HG02759 (cell line): Measurements from ENCODE around the gene SLCO4A1.
"Not testable (repeated sequence)": the region's sequence is repeated elsewhere in the genome, so short reads cannot be mapped to it uniquely, and the experiment has no call there.

Experiments
- ATAC-seq: cut with Tn5 transposase; IDR thresholded peaks from one replicate; pipeline ENCODE4 v1.9.1; 2021; ENCODE audit warnings: mild to moderate bottlenecking, moderate library complexity; ENCODE audit not compliant: unreplicated experiment

The SLCO4A1 gene

DNA sequence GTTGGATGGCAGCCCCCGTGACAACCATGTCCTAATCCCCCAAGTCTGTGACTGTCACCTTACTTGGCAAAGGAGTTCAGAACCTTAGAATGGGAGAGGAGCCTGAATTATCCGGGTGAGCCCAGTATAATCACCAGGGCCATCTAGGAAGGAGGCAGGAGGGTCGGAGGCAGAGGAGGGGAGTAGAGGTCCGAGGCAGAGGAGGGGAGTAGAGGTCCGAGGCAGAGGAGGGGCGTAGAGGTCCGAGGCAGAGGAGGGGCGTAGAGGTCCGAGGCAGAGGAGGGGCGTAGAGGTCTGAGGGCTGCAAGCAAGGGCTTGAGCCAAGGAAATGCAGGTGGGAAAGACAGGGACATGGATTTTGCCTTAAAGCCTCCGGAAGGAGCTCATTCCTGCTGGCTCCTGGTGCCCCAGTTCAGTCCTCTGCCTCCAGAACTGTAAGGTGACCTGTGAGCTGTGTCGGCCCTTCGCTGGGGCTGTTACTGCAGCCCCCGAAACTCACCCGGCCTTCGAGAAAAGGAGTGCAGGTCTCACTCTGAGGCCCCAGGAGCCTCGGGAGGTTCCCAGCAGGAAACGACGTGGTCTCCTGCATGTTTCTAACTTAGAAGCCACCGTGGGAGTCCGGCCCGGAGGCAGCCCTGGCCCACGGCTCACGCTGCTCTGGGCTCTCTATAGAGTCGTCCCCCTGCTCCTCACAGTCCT is 20.0 kb upstream of the SLCO4A1 start:
- ATAC-seq, result no peak

DNA sequence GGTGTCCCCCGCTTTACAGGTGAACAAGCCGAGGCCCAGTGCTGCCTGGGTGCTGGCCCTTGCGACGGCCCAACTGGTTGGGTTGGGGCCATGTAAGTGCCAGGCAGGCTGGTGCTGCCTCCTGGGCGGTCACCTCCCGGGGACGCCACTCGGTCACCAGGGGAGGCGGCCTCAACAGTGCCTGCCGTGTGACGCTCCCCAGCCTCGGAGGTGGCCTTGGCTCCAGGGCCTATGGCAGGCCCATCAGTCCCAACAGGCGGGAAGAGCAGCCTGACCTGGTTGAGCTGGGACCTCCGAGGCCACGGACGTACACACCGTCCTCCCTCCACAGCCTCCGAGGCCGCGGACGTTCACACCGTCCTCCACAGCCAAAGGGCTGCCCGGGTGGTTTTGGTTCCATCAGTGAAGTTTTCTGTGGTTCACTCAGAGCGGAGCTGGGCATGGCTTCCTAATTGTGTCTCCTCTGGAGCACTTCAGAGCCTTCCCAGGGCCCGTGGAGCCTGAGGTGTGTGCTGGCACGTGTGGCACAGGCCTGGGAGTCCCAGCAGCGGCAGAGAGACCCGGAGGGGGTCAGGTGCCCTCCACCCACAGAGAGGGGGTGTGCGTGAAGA is 19.3 kb upstream of the SLCO4A1 start:
- ATAC-seq, result no peak

DNA sequence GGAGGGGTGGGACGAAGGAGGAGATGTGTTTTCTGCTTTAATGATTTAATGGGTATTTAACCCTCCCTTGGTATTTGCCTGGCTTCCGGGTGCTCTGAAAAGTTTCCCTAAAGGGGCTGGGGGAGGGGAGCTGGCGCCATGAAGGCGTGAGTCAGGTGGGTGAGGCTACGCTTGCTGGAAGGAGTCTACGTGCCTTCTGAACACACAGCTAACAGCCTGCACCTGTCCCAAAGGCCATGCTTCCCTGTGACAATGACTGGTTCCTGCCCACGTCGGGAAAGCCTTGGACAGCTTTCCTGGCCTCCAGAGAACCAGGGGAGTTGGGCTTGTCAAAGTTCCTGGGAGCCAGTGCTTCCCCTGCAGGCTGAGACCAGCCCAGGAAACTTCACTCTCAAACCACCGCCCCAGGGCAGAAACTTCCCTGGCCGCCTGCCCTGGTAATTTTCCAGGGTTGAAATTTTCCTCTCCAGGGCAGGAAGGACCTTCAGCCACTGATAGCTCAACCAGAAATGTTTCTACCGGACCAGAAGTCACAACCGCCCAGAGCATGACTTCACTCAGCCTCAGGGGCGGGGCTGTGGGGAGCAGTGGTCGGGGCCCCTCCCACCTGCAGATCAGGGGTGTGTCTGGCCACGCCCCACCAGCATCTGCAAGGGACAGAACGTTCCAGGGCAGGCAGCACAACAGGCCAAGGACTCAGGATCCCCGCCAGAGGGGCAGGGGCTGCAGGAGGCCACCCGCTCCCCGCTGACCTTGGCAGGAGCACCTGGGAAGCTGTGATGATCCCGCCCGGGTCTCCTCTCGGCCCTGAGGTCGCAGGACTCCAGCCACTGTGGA is 18.6 kb upstream of the SLCO4A1 start:
- peak; percentile 81 for ATAC-seq

GRCh38 chr20:62624325-62624690 is 18.0 kb upstream of the SLCO4A1 start:
- ATAC-seq, result peak; percentile 55

DNA sequence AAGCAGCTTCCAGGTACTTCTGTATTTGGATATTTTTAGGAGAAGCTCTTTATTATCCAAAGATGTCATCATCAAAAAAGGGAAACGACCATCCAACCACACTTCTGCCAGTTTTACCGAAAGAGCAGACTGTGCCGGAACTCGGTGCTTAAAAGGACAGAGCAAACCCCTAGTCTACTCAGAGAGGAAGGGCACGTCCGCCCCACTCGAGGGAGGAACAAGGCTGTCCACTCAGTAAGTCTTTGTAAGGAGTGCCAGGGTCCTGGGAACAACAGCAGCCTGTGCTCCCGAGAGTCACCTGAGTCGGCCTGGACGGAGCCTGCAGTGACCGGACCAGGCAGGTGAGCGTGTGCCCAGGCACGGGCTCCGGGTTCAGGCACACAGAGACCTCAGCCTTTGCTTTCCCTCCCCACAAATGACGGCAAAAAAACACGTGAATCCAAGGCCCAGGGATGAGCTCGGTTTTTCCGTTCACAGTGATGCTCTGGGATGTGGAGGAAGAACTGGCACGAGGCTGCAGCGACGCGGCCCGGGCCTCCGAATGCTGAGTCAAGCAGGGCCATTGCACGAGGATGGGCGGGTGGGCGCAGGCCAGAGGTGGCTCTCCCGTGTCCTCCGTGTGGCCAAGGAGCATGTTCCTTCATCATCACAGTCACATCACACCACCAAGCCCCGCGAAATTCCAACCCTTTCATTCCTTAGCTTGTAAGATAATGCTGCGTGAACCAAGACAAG is 17.4 kb upstream of the SLCO4A1 start:
- ATAC-seq, result no peak

GRCh38 chr20:62625516-62625915 is 16.8 kb upstream of the SLCO4A1 start:
- no peak for ATAC-seq

- no peak for ATAC-seq
These were observed 16.3 kb upstream of the SLCO4A1 start for GRCh38 chr20:62625921-62626547.

GRCh38 chr20:62627425-62627824 is 14.9 kb upstream of the SLCO4A1 start:
- not testable (repeated sequence) for ATAC-seq

DNA sequence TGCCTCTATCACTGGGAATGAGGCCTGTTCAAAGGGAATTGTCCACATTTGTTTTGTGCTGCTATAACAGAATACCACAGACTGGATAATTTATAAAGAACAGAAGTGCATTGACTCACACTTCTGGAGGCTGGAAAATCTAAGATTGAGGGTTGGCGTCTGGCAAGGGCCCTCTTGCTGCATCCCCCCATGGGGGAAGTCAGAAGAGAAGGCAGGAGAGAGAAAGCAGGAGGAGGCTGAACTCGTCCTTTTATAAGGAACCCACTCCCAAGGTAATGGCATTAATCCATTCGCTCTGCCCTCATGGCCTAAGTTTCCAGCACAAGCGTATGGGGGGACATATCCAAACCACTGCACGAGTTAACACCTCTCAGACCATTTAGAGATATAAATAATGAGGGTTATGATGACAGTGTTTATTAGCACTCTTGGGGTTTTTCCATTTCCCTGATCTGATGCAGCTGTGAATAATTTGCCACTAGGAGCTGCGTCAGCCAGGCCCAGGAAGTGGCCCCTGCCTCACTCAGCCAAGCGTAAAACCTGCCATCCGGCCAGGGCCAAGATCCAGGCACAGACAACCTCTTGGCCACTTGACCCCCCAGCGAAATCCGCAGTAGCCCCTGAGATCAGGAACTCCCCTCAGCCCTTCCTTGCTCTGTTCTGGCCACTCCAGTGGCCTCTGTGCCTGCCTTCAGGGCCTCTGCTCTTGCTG is 14.2 kb upstream of the SLCO4A1 start:
- ATAC-seq, result no peak

DNA sequence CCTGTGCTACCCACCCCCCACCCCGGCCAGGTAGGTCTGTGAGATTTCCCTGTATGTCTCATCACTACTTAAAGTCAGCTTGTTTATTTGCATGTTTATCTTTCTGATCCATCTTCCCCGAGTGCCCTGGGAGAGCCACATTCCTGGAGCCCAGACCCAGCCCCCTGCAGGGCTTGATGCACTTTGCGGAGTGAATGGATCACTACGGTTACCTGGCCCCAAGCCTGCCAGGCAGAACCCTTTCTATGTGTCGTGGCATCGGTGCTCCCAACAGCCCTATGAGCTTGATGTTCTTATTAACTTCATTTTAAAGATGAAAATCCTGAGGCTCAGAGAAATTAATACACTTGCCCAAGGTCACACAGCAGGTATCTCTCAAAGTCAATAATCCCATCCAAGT is 13.6 kb upstream of the SLCO4A1 start:
- no peak for ATAC-seq

GRCh38 chr20:62629864-62630470 is 12.3 kb upstream of the SLCO4A1 start:
- no peak for ATAC-seq

DNA sequence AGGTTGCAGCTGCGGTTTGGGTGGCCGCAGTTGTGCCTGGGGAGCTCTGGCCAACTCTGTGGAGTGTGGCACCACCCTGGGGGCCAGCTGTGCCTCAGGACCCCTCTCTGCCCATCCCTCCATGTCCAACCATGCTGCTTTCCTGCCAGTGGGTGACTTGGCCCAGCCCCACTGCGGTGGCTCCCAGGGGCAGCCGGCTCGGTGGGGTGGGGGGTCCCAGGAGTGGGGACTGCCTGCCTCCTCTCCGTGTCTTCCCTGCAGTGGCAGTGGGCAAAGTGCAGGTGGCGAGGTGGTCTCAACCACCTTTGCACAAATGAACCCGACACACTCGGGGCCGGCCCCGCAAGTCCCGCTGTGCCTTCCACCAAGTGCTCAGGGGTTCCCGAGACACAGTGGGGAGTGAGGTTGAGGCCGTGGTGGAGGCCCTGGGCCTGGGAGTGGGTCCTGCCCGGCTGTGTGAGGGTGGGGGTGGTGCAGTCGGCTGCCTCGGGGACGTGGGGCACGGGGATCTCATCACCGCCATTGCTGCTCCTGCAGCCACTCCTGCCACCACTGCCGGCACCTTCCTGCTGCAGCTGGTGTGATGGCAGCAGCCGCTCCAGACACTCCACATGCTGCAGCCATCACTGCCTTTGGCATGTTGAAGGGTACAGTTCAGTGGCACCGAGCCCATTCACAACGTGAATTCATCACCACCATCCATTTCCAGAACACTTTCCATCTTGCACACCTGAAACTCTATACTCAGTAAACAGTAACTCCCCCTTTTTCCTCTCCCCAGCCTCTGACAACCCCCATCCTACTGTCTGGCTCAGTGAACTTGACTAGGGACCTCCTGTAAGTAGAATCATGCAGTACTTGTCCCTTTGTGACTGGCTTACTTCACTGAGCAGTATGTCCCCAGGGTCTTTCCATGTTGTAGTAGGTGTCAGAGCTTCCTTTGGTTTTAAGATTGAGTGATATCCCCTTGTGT is 10.7 kb upstream of the SLCO4A1 start:
- no peak for ATAC-seq

GRCh38 chr20:62632575-62633090 is 9.7 kb upstream of the SLCO4A1 start:
- no peak for ATAC-seq

GRCh38 chr20:62633598-62634329 is 8.5 kb upstream of the SLCO4A1 start:
- ATAC-seq, result no peak

GRCh38 chr20:62634330-62634967 is 7.9 kb upstream of the SLCO4A1 start:
- no peak for ATAC-seq

GRCh38 chr20:62635232-62635631 is 7.1 kb upstream of the SLCO4A1 start:
- no peak for ATAC-seq

DNA sequence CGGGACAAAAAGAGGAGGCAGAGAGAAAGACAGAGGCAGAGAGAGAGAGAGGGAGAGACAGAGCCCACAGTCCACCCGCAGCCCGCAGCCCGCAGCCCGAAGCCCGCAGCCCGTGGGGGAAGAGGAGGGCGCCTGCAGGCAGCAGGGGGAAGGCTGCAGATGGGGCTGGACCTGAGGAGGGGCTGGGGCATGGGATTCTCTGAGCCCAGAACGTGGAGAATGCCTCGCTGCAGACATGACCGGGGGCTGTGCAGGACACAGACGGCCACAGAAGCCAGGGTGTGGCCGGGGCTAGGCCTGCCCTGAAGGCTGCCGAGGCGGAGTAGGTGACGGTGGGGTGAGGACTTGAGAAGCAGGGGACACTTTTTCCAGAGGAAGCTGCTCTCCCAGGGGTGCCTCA is 6.5 kb upstream of the SLCO4A1 start:
- no peak for ATAC-seq
